Upper lobe of right lung (tissue), 1 donor: Measurements from ENCODE around the gene LARP4. TPM values are rescaled to one million over a fixed set of nuclear protein-coding genes. Genes with fewer than 3 reads are reported as not detected.
A peak's percentile ranks its signal among the peaks of the same experiment; 100 is the strongest.

ENCODE experiments used
- ATAC-seq: fragments of 200-7000 bp; cut with Tn5 transposase; one replicate; pipeline ENCODE4 v1.9.1; 2020; ENCODE audit warnings: mild to moderate bottlenecking, moderate library complexity
- DNase-seq: peaks from one replicate; pipeline ENCODE4 v3.0.0-alpha.2; 2020
- H3K27ac ChIP-seq: fragments of 200-600 bp; one replicate; pipeline ENCODE4 v1.8.0; 2022
- H3K27me3 ChIP-seq: fragments of 200-600 bp; one replicate; pipeline ENCODE4 v1.8.0; 2022; ENCODE audit warnings: mild to moderate bottlenecking
- H3K36me3 ChIP-seq: fragments of 200-600 bp; one replicate; pipeline ENCODE4 v1.8.0; 2022
- H3K4me1 ChIP-seq: fragments of 200-600 bp; one replicate; pipeline ENCODE4 v1.8.0; 2022
- H3K4me3 ChIP-seq: fragments of 200-600 bp; one replicate; pipeline ENCODE4 v1.8.0; 2022; ENCODE audit warnings: mild to moderate bottlenecking
- H3K9me3 ChIP-seq: fragments of 200-600 bp; one replicate; pipeline ENCODE4 v1.8.0; 2022
- intact Hi-C: fragments of 100-400 bp; cut with DNase I; formaldehyde crosslinking; loops from one replicate; pipeline ENCODE4 v1.11.0; 2022
- total RNA-seq: library from RNA; stranded (reverse); fragmentation: NEBNext Ultra II Directional; extraction: Animal tissue kit (Norgen Biotek cat#: 25700); gene quantifications from one replicate; pipeline ENCODE4 v1.2.1, GENCODE V29; 2021
- TF ChIP-seq, protein P1 (sequence below): fragments of 200-600 bp; IDR thresholded peaks from one replicate; pipeline ENCODE4 v1.8.0; 2022; ENCODE audit warnings: antibody characterized with exemption
- donor health status: DM: no; HTN: yes; CAD: no; lungs with severe emphysema.

The LARP4 gene
- total RNA-seq, 1 donor from 2014 or later = 63.6 TPM

DNA sequence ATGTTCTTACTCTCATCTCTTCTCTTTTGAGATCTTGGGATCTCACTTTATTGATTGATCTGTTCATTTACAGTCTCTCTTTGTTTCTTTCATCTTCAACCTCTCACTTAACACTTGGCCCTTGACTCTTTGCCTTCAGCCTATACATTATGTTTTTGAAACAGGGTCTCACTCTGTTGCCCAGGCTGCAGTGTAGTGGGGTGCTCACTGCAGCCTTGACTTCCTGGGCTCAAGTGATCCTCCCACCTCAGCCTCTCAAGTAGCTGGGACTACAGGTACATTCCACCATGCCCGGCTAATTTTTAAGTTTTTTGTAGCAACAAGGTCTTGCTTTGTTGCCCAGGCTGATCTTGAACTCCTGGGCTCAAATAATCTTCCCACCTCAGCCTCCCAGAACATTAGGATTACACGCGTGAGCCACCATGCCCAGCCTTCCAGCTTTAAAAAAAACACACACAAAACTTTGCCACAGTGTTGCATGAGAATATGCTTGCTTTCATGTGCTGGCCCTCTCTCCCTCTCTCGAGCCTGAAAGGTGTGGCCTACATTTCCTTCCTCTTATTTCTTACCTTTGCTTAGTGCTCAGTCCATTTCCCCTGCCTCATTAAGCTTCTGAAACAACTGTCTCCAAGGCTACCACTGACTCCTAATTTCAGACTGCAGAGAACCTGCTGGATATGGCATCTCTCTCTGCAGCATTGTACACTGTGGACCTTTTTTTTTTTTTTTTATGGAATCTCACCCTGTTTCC lies 114.0 kb downstream of the LARP4 start:
- Histone ChIP-seq H3K9me3 (no peaks in the 10 kb centered on the region), H3K36me3 (no peaks in the 10 kb centered on the region), H3K27me3 (no peaks in the 10 kb centered on the region), H3K4me1 (peaks cover 45% of the 10 kb centered on the region), H3K27ac (no peak overlapping the region), H3K4me3 (no peak overlapping the region)
- TF ChIP-seq, protein P1, sequence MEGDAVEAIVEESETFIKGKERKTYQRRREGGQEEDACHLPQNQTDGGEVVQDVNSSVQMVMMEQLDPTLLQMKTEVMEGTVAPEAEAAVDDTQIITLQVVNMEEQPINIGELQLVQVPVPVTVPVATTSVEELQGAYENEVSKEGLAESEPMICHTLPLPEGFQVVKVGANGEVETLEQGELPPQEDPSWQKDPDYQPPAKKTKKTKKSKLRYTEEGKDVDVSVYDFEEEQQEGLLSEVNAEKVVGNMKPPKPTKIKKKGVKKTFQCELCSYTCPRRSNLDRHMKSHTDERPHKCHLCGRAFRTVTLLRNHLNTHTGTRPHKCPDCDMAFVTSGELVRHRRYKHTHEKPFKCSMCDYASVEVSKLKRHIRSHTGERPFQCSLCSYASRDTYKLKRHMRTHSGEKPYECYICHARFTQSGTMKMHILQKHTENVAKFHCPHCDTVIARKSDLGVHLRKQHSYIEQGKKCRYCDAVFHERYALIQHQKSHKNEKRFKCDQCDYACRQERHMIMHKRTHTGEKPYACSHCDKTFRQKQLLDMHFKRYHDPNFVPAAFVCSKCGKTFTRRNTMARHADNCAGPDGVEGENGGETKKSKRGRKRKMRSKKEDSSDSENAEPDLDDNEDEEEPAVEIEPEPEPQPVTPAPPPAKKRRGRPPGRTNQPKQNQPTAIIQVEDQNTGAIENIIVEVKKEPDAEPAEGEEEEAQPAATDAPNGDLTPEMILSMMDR = no peak
- peak; percentile 25 for ATAC-seq
- intact Hi-C loops = no loop called here
- DNase-seq = no peak

DNA sequence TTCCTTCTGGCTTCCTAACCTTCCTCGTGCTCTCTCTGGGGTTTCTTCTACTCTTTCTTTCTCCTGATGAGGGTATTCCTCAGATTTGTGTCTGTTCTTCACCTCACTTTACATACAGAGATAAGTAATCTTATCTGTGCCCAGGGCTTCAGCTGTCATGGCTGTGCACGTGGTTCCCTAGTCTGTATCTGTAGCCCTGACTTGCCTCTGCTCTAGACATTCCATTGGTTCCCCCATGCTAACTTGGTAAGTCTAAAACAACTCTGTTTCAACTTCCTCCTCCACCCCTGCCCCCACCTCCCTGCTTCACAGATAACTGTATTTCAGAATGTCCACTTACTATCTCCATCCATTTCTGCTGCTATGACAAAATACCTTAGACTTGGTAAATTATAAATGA lies 114.9 kb downstream of the LARP4 start:
- H3K27me3 ChIP-seq = no peaks in the 10 kb centered on the region
- no peak overlapping the region for H3K4me3 ChIP-seq
- no peaks in the 10 kb centered on the region for H3K9me3 ChIP-seq
- ATAC-seq (peak; percentile 60), DNase-seq (no peak)
- intact Hi-C loops = no loop called here
- peaks cover 47% of the 10 kb centered on the region for H3K4me1 ChIP-seq
- TF ChIP-seq, protein P1 = no peak
- H3K27ac ChIP-seq = no peak overlapping the region
- no peaks in the 10 kb centered on the region for H3K36me3 ChIP-seq

DNA sequence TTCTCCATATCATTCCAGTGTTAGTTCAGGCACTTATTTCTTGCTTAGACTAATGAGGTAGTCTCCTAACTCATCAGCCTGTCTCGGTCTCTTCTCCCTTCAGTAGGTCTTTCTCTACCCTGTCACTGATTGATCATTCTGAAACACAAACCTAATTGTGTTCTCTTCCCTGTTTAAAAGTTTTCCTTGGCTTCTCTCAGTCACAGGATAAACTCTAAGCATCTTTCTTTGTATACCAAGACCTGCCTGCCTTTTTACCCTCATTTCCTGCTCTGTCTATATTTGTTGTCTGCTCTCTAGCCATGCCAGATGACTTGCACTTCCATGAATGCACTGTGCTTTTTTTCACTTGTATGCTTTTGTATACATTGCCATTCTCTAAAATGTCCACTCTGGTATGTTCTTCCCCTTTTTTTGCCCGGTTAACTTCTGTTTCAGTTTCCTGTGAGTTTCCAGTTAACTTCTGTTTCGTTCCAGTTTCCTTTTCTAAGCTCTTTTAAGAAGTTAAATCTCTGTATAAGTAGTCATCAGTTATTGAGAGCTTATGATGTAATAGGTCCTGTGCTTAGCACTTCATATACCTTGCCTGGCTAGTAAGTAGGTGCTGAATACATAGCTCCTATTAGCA lies 116.8 kb downstream of the LARP4 start:
- Histone ChIP-seq H3K4me1 (peaks cover 59% of the 10 kb centered on the region), H3K27ac (peak overlapping the region; percentile 78), H3K4me3 (peak overlapping the region; percentile 2), H3K9me3 (no peaks in the 10 kb centered on the region), H3K36me3 (no peaks in the 10 kb centered on the region), H3K27me3 (no peaks in the 10 kb centered on the region)
- DNase-seq (no peak), ATAC-seq (peak; percentile 75)
- TF ChIP-seq, protein P1 = no peak
- intact Hi-C loops = no loop called here

GRCh38 chr12:50518090-50518489 lies 117.4 kb downstream of the LARP4 start:
- TF ChIP-seq, protein P1 = no peak
- Histone ChIP-seq H3K9me3 (no peaks in the 10 kb centered on the region), H3K27ac (peak overlapping the region; percentile 78), H3K4me3 (peak overlapping the region; percentile 2), H3K4me1 (peaks cover 56% of the 10 kb centered on the region), H3K36me3 (no peaks in the 10 kb centered on the region), H3K27me3 (no peaks in the 10 kb centered on the region)
- no peak for DNase-seq
- ATAC-seq = peak; percentile 10
- intact Hi-C loops = no loop called here

DNA sequence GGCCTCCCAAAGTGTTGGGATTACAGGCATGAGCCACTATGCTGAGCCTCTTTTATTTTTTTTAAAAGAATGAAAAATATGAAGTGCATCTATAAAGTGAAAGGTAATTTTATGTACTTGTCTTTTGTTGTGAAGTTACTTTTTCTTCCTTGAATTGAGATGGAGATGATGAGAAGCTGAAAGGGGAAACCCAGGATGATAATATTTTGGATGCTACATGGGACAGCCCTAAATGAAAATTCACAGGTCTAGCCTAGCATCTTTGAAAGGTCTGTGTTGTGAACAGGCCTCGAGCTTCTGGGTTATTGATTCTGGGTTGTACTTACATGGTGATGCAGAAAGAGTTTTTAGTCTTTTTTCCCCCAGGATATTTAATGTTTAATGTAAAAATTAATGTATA lies 118.7 kb downstream of the LARP4 start:
- intact Hi-C loops = no loop called here
- Histone ChIP-seq H3K36me3 (no peaks in the 10 kb centered on the region), H3K27me3 (no peaks in the 10 kb centered on the region), H3K9me3 (no peaks in the 10 kb centered on the region), H3K4me1 (peaks cover 49% of the 10 kb centered on the region), H3K4me3 (no peak overlapping the region), H3K27ac (no peak overlapping the region)
- TF ChIP-seq, protein P1 = no peak
- ATAC-seq = no peak
- no peak for DNase-seq
